ENCODE results near the gene CNN3.

CNN3 gene

DNA sequence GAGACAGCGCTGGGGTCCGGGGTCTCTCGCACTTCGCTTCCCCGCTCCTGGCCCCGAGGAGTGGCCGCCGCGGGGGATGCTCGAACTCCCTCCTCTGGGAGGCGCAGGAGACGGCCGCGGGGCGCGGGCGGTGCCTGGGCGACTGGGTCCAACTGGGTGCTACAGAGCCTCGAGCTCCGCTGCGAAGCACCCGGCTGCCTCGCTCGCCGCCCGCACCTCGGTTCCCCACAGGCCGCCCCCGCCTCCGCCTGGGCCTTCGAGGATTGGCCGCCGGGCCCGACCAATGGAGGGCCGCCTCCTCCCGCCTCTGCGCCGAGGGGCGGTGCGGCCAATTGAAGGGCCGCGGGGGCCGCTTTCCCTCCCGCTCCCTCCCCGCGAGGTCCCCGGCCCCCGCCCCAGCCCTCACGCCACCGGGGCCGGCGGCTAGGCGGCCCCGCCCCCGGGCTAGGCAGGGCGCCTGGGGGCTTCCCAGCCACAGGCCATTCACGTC lies at the start of gene CNN3:
Gene CNN3, minus strand, starts transcription at position 196 of the 490 bp plus-strand sequence. CDS start 216 bp downstream, outside the sequence.
- peak; percentile 95 for DNase-seq

DNA sequence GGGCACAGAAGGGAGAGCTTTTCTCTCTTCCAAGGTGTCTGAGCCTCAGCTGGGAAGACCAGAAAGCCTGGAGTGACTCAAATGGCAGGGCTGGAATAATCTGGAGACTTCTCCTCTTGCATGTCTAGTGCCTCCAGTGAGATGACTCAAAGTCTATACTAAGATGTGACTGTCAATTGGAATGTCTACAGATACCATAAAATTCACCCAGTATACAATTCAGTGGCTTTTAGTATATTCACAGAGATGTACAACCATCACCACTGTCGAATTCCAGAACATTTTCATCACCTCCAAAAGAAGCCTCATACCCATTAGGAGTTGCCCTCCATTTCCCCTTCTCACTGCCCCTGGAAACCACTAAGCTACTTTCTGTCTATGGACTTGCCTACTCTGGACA lies 47.9 kb upstream of the CNN3 start:
- peak; percentile 71 for DNase-seq

DNA sequence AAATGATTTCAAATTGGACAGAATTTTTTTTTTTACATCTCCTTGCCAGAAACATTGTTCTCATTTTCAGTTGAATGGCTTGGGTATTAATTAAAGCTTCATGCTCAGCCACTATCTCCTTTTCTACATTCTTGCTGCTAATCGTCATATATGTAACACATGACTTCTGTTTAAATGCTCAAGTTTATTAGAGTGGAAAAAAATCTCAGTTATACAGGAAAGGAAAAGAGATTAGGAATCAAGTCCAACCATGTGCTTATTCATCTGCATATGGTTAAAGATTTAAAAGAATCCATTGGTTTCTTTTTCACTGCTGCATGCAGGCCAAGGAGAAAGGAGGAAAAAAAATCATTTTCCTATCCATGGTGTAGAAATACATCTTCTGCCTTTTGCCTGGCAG lies 47.3 kb upstream of the CNN3 start:
- peak; percentile 27 for DNase-seq

DNA sequence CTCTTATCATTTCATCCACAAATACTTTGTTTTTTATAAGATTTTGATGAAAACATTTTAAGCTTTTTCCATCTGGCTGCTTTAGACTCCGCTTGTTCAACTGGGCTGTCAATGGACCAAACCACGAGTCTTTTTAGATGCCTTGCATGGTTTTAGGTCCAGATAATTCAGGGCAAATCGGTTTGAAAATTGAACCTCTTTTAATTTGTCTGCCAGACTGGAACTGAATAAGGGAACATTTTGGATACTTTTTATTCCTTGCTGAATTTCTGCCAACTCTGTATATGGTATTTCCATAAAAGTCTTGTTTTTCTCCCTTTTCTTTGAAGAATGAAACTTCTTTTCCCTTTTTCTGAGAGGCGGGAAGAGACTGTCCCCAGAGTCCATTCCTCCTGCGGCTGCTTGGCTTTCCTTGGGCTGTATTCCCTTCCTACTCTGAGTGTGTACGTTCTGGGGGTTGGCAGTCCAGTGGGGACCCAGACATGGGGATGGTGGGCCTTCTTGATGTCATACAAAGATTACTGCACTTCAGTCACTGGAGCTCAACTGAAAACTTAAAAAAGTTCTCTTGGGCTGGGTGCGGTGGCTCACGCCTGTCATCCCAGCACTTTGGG lies 46.5 kb upstream of the CNN3 start:
- no peak for DNase-seq

DNA sequence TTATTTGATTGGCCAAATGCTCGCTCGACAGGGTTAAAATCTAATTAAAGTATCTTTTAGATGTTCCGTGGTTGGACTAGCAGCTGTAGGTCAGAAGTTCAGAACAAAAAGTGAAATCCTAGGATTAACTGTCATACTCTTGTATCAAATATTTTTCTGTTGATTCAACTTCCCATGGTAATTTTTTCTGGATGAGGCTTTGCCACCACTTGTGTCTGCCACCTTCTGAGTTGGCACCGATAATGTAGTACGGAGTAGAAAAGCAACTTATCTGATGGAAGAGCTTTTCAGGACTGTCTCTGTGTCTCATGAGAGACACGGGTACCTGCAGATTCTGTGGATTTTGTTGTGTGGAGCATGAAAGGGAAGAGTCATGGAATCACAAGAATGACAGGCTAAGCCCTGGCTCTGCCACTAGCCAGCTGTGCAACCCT lies 44.6 kb upstream of the CNN3 start:
- DNase-seq, result peak; percentile 64

DNA sequence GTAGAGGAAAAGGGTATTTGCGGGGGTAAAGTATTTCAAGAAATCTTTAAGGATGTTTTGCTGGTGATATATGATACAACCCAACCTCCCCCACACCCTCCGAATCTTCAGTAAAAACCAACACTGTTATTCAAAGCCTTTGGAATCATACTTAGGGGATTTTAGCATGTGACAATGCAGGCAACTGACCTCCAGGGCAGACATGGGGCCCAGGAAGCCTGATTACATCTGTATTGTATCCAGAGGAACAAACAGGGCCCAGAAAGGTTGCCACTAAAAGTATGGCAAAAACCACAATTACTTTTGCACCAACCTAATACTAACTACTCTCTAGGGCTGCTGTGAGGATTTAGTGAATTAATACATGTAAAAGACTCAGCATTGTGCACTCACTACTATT lies 43.9 kb upstream of the CNN3 start:
- DNase-seq, result no peak

DNA sequence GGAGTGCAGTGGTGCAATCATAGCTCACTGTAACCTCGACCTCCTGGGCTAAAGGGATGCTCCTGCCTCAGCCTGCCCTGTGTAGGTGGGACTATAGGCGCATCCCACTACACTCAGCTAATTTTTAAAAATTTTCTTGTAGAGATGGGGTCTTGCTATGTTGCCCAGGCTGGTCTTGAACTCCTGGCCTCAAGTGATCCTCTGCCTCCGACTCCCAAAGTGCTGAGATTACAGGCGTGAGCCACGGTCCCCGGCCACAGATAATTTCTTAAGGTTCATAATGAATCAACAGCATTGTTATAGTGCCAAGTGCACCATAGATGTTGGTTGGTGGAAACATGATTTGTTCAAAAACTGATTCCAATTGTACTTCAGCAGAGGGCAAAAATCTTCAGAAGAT lies 42.2 kb upstream of the CNN3 start:
- DNase-seq, result no peak

DNA sequence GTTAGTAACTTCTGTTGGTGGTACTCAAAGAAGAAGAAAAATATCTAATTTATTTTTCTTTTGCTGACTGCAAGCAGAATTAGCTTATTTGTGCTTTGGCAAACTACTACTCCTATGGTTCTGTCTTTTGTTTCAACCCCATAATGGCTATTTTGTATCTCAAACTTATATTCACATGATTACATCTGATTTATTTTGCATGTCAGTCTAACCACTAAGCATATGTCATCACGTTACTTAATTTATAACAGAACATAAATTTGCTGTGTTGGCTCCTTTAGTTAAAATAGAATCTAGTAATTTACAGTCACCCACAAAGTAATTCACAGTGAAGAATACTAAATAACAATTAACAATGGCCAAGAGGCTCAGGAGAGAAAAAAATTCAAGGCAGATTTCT lies 39.1 kb upstream of the CNN3 start:
- DNase-seq, result no peak

DNA sequence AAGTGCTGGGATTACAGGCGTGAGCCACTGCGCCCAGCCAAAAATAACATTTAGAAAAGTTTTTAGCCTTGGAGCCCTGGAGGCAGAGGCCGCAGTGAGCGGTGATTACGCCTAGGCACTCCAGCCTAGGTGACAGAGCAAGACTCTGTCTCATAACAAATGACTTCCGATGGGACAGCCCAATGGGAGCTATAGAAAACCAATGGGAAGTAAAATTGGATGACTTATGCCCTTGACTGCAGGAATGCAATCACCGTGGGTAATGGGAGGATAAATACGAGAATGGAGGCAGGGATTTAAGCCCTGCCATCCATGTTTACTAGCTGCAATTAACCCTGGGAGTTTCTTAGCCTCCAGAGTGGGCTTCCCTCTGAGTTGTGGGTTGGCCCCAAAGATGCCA lies 37.0 kb upstream of the CNN3 start:
- DNase-seq, result no peak

DNA sequence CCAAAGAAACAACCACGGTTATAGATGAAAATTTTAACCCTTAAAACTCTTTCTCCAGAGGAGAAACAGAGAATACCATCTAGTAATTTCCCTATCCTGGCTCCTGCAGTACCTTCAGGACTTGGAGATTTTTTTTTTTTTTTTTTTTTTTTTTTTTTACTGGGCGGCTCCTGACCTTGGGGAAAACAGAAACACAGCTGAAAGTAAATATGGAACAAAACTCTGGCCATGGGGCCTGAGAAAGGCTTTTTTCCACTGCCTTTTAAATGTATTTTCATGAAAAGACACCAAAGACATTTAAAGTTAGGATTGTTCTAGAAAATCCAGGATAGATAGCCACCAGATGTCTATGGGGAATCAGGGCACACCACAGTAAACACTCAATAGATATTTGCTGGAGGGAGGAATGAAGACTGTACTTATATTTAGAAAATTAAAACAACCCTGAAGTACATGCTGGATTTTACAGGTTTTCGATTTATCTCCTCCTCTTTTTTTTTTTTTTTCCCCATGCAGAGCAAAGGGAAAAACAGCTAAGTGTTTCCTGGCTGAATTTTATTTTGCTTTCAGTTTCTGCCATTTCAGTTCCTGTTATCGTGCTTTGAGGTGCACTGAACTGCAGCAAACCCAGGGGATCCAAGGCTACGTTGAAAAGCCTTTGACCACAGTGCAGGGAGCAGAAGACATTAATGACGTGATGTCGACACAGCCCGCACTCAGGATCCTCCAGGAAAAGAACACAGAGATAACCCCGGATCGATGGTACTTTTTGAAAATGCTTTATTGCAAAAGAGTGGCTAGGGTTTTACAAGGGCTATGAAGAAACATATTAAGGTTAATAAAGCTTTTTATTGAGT lies 35.7 kb upstream of the CNN3 start:
- no peak for DNase-seq

DNA sequence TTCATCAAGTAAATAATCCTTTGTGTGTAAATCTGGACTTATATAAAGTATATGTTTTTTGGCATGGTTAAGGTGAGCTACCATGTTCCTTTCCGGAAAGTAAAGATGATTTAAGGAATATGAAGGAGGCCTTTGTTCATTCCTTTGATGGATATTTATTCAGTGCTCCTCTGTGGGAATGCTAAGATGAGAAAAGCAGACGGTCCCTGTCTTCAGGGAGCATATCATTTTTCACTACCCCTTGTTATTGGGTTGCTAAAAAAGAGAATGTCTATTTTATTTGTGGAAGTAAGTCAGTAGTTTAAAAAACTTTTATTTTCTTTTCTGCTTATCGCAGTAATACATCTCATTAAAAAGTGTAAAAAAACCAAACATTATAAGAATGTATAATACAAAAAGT lies 35.1 kb upstream of the CNN3 start:
- no peak for DNase-seq

DNA sequence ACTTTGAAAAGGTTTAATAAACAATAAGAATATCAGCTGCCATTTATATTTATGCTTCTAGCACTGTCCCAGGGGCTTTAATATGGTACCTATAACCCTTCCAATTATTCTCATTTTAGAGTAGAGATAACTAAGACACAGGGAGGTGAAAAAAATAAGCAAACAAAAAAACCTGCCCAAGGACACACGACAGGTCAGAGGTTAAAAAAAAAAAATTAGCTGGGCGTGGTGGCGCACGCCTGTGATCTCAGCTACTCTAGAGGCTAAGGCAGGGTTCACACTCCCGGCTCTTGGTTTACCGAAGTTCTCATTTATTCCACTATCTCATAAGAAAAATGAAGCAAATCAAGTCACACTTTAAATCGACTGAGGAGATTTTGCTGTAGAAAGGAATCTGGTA lies 34.7 kb upstream of the CNN3 start:
- DNase-seq, result no peak

DNA sequence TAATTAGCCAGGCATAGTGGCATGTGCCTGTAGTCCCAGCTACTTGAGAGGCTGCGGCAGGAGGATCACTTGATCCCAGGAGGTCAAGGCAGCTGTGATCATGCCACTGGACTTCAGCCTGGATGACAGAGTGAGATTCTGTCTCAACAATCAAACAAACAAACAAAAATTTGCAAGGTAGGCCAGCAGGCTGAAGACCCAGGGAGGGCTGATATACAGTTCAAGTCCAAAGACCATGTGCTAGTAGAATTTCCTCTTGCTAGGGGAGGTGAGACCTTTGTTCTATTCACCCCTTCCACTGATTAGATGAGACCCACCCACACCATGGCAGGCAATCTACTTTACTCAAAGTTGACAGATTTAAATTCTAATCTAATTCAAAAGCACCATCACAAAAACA lies 31.2 kb upstream of the CNN3 start:
- no peak for DNase-seq

DNA sequence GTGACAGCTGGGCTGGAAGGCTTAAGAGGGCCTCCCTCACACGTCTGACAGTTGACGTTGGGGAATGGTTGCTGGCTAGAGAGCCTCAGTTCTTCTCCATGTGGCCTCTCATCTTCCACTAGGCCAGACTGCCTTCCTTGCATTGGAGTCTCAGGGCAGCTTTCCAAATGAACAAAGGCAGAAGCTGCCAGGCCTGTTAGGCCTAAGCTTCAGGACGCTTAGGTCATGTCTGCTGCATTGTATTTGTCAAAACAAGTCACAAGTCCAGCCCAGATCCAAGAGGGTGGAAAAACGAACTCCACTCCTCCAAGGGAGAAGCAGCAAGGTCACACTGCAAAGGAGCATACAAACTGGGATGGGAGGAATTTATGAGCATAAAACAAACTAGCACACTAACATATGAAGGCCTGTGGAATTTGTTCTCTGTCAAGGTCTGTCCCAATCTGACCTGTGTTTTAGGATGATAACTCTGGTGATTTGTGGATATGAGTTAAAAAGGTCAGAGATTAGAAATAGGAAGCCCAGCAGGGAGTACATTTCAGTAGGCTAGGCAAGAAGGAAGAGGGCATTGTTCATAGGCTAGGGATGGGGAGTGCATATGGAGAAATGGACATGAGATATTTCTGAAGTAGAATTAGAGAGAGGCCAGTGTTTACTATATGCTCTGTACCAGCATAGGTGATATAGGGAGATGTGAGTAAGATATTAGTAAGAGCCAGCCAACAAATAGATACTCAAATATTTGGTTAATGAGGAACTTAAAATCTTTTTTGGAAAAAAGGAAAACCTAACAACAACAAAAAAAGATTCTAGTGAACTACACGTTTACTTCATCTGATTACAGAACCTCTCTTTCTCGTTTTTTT lies 29.1 kb upstream of the CNN3 start:
- DNase-seq, result peak; percentile 11

DNA sequence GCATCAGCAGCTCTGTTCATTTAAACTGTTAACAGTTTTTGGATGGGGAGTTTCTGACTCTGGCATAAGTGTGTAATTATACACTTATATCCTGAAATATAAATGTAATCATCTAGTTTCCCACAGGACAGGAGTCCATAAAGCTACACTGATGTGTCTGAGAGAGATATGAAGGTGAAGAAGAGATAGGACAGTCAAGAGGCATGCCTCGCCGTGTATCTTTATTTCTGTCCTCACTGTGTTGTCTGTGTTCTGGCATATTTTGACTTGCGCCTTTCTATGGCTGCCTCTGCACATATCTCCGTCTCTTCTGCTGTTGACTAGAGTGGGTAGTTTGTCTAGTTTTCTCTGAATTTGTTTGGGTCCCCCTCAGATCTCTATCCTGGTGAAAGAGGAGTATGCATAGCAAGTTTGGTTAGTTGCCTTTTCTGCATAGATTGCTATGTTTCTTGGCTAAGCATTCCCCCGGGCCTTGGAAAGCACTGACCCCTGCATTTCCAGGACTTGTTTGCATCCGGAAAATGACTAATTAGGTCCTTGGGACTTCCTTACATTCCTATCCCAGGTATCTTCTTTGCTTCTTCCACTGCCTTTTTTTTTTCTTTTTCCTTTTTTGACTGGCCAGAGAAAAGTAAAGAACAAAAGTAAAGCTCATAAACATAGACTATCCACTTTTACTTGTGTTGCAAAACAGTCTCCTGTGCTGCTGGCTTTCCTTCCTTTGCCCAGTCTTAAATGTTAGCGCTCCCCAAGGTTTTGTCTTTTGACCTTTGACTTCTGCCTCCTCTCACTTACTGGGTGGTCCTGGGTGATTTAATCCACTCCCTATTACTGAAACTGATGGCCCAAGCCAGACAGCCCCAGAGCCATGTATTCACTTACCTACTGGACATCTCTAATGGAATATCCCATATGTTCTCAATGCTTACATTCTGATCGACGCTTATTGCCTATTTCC lies 27.6 kb upstream of the CNN3 start:
- DNase-seq, result no peak

DNA sequence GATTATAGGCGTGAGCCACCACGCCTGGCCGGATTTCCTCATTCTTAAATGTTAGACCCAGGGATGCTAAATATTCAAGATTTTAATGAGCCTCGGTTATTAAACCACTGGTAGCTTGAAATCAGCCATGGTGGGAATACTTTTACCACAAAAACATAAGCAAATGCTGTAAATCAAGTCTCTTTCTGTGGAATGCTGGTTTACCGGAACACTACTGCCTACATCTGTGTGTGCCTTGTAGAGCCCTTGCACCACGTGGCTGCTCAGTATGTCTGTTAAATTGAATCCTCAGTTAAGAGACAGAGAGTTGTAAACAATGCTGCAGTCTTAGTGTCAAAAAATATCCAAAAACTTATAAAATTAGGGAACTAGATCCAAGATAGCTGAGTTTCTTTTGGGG lies 26.8 kb upstream of the CNN3 start:
- no peak for DNase-seq

DNA sequence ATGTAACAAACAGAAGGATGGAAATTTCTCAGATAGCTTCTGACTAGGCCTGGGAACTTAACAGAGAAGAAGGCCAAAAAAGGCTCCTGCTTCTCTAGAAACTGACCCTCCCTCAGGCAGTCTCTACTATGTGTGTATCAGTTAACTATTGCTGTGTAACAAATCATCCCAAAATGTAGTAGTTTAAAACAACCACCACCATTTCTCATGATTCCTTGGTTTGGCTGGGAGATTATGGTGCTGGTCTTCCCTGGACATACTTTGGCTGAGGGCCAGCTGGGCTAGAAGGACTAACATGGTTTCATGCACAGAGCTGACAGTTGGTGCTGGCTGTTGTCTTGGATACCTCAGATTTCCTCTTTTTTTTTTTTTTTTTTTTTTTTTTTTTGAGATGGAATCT lies 26.2 kb upstream of the CNN3 start:
- DNase-seq, result no peak

DNA sequence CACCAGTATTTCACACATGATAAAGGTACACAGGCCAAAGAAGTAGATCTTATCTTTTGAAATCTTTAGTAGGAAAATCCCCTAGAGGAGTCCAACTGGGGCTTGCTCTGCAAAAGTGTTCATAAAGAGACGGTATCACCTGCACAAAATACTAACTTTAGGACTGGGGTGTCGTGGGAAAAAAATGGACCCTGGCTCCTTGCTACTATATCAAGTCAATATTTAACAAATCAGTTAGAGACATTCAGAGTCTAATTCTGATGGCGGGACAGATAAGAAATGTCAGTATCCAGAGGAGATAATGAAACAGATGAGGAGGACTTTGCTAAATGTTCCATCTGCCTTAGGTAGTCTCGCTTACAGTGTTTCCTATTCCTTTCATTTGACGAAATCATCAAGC lies 25.6 kb upstream of the CNN3 start:
- no peak for DNase-seq

DNA sequence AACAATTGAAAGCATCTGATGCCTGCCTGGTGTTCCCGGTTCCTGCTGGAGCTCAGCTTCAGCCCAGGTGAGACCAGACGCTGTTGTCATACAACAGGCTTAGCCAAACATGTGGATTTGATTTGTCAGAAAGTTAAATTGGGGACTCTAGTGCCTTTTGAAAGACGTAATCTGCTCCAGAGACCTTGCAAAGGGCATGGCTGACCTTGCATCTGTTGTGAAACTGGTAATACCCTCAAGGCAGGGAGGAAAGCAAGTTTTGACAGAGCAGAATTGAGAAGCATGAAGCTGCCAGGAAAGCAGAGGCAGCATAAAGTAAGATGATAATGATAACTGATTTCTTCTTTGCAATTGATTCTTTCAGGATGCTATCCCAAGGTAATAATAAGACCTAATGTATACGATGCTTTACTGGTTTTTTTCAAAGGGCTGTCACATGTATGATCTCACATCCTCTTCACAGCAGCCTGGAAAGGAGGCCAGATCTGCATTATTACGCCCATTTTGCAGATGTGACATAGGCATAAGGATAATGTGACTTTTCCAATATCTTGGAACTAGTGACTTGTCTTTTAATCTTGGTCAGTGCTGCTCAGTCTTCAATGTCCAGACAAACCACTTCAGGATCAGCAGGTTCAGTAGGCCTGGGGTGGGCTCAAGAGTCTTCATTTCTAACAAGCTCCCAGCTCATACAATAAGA lies 24.7 kb upstream of the CNN3 start:
- no peak for DNase-seq

DNA sequence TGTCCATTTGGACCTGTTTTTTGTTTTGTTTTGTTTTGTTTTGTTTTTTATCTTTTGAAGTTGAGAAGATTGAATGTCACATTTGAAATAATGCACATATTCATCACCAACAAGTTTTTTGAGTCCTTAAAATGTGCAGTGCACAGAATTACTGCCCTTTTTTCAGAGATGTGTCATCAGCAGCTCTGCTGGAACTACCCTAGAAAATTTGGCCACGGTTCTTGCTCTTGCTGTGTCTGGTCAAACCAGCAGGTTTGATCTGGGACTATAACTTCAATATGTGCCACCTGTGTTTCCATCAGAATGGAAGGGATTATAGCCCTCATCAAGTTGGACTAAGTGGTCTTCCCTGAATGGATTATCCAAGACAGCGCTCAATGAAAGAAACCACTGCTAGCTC lies 24.1 kb upstream of the CNN3 start:
- no peak for DNase-seq

Measured in NCI-H226 (cell line).